HG02571 (cell line): Measurements from ENCODE around the gene ASCL5.

ENCODE experiments used
- ATAC-seq: cut with Tn5 transposase; IDR thresholded peaks from one replicate; pipeline ENCODE4 v1.9.1; 2021; ENCODE audit warnings: mild to moderate bottlenecking, moderate library complexity; ENCODE audit not compliant: unreplicated experiment

Gene ASCL5

DNA sequence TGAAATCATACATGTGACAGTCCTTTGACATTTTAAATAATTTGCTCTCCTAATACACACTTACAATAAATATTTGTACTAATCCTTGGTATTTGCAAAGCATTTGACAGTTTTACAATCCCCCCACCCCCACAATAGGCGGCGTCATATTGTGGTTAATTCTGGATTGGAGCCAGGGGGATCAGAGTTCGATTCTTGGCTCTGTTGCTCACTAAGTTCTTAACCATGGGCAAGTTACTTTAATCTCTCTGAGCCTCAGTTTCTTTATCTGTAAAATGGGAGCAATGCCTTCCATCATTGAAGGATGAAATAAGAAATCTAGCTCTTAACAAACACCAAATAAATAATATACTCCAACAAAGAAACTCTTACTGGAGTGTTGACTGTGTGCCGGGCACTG, 38.6 kb downstream of the ASCL5 start:
- no peak for ATAC-seq

- ATAC-seq = no peak
Observed at GRCh38 chr1:201085902-201086735, 40.9 kb downstream of the ASCL5 start.

GRCh38 chr1:201084295-201084694, 42.7 kb downstream of the ASCL5 start:
- no peak for ATAC-seq

DNA sequence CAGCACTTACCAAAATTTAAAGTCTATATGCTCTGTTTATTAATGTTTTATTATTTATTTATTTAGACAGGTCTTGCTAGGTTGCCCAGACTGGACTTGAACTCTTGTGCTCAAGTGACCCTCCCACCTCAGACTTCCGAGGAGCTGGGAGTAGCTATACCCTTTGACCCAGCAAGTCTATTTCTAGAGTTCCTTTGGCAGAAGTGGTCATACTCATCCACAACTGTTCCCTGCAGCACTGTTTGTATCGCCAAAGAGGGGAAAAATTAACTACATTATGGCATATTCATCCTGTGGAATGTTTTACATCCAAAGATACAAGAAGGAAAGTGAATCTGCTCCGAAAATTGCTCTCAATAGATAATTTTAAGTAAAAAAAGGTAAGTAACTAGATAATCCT, 43.2 kb downstream of the ASCL5 start:
- no peak for ATAC-seq

DNA sequence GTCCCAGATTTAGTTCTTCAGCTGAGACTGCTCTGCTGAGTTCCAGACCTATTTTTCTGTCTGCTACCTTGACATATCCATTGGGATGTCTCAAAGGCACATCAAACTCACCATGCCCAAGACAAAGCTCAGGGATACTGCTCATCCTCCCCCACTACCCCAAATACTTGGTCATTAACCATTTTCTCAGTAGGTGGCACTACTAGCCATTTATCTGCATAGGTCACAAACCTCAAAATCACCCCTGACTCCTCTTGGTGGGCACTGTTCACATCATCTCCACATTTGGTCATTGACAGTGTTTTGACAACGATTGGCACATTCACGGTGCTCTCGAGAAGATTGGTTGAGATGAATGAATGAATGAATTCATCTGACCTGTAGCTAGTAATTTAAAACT, 46.8 kb downstream of the ASCL5 start:
- no peak for ATAC-seq

GRCh38 chr1:201077736-201078135, 49.2 kb downstream of the ASCL5 start:
- no peak for ATAC-seq

- ATAC-seq = no peak
Observed at GRCh38 chr1:201077116-201077515, 49.9 kb downstream of the ASCL5 start.

- ATAC-seq = no peak
Observed at GRCh38 chr1:201076092-201076491, 50.9 kb downstream of the ASCL5 start.

DNA sequence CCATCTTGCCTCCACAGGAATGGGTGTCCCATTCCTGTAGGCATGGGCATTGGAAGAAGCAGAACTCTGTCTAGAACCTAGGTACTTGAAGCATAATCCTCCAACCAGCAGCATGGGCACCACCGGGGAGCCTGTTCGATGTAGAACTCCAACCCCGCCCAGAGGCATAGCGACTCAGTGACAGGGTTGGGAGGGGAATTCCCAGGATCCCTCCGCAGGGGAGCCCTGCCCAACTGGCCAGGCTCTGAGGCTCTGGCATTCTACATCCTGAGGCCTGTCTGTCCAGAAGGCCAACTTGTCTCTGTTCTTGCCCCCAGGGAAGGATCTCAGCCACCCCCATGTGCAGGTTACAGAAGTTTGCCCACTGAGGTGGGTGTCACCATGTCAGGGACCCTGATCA, 53.0 kb downstream of the ASCL5 start:
- no peak for ATAC-seq

DNA sequence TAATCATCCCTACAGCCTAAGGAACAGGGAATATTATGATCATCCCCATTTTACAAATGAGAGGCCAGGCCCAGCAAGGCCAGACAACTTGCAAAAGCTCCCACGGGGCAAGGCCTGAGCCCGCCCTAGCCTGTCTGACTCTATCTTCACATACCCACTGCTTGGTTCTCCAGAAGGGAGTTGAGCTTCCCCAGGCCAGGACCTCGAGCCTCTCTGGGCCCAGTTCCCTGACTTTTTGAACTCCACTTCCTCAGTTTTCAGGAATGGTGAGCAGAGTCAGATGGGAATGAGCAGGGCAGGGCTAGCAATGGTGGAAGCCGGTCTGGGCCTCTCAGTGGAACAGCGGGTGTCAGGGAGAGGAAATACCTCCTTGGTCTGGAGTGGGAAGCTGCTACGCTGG, 54.1 kb downstream of the ASCL5 start:
- ATAC-seq = no peak

DNA sequence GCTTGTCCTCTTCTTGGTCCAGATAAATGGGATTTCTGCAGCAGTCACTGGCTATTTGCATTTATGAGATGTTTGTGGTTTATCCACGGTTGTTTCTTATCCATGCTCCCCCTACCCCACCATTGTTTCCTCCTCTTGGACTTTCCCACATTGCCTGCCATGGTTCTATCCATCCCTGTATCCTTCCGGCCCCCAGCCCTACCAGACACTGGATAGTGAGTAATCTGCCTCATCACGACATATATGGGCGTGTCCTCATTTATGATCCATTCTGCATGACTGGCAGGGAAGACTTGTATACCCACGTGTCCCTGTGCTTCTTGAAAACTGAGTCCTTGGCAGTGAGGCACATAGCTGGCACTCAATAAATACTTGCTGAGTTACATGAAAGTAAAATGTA, 54.8 kb downstream of the ASCL5 start:
- no peak for ATAC-seq

DNA sequence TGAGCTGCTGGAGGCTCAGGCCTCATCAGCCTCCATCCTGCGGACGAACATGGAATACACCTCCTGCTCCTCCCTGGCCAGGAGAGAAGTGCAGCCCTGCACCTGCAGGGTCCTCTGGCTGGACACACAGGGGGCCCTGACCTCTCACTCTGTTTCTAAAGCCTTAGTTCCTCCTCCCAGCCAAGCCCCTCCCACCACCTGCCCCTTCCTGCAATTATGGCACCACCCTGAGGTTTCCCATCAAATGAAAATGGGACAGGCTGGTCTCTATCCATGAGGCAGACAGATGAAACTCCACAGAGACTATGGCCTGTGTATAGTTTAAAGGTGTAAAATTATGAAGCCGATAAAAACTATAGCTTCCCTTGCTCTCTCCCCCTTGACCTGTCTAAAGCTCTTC, 57.3 kb downstream of the ASCL5 start:
- no peak for ATAC-seq

DNA sequence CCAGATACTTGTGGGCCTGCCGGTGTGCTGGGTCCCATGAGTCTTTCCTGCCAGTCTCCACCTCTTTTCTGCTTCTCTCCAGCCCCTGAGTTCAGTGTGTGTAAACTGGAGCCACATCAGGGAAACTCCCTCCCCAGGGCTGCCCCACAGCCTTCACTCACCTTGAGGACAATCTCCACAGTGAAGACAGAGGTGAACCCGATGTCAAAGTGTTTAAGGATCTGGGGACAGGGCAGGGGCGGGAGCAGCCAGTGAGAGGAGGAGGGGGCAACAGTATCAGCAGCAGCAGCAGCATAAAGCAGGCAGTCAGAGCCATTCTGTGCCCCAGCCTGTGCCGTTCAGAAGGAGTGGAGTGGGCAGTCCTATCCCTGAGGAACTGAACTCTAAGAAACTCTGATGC, 58.0 kb downstream of the ASCL5 start:
- no peak for ATAC-seq

GRCh38 chr1:201066986-201067385, 60.0 kb downstream of the ASCL5 start:
- ATAC-seq = no peak

GRCh38 chr1:201065686-201066085, 61.3 kb downstream of the ASCL5 start:
- no peak for ATAC-seq

DNA sequence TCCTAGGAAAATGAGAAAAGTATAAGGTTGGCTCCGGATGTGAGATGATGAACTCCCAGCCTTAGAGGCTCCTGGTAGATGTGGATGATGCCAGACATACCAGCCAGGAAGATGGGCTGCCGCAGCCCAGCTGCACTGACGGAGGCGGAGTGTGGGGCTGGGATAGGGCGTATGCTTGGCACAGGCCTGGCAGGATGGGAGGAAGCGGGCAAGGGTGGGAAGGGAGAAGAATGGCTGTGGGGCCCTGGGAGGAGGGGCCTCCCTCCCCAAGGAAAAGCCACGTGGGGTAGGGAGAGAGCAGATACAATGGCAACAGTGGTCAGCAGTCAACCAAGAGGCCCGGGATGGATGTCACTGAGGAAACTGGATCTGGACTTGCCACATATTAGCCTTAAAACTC, 62.2 kb downstream of the ASCL5 start:
- no peak for ATAC-seq
